ENCODE data around the gene ZNF598. TPM values are rescaled to one million over a fixed set of nuclear protein-coding genes. Genes with fewer than 3 reads are reported as not detected.
A peak's percentile ranks its signal among the peaks of the same experiment; 100 is the strongest.

ZNF598 gene
- polyA plus RNA-seq, 2 of the 4 experiments (the other 2 are of a cell fraction) = 17.7 to 33.8 TPM

DNA sequence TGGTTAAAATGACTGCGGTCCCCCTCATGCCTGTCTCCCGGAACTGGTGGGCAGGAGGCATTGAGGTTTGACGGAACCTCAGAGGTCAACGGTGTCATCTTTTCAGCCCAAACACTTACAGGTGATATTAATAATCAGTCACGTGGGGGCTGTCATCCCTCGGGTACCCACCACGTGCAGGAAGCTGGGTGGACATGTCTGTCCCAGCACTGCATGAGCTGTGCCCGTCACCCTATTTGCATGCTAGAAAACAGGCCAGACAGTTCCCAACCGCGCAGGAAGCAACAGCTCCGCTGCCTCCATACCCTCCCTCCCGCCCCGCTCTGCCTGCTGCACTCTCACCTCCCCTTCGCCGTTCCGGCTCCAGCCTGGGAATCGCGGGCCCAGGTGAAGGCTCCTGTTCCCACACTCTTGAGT, 18.5 kb downstream of the ZNF598 start:
- H3K27ac ChIP-seq = no peak overlapping the region
- H3K9me3 ChIP-seq = no peaks in the 10 kb centered on the region
- FAIRE-seq (no peak), ATAC-seq (no peak), DNase-seq (ENCODE audit: low read depth in 1 of 2, low spot score in 1 of 2) (no peak)
- no peak overlapping the region for H3K4me3 ChIP-seq
- peaks cover 65% of the 10 kb centered on the region for H3K4me1 ChIP-seq
- WGBS (ENCODE audit: missing lambda C conversion rate) = 97% methylated on average over 13 of the region's 18 CpGs
- H3K4me2 ChIP-seq = peak overlapping the region; percentile 79
- TF ChIP-seq ZNF302 (CRISPR knock-in tag; IDR thresholded peaks at IDR 0.05) (no peak), NR3C1 (IDR thresholded peaks at IDR 0.05) (no peak), NFE2L2 (conservative IDR thresholded peaks at IDR 0.05; ENCODE audit: low read length) (no peak), ZFP36 (IDR thresholded peaks at IDR 0.05; ENCODE audit: borderline replicate concordance, partially characterized antibody) (no peak), MAFK (IDR thresholded peaks at IDR 0.05; ENCODE audit: partially characterized antibody) (no peak), ESRRA (IDR thresholded peaks at IDR 0.05; ENCODE audit: borderline replicate concordance, low read length) (no peak), RCOR1 (IDR thresholded peaks at IDR 0.05; ENCODE audit: low read depth, low read length) (no peak)
- TF ChIP-seq, protein P1, sequence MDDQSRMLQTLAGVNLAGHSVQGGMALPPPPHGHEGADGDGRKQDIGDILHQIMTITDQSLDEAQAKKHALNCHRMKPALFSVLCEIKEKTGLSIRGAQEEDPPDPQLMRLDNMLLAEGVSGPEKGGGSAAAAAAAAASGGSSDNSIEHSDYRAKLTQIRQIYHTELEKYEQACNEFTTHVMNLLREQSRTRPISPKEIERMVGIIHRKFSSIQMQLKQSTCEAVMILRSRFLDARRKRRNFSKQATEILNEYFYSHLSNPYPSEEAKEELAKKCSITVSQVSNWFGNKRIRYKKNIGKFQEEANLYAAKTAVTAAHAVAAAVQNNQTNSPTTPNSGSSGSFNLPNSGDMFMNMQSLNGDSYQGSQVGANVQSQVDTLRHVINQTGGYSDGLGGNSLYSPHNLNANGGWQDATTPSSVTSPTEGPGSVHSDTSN (IDR thresholded peaks at IDR 0.05) = no peak
- ChIA-PET CTCF (interaction anchor here (19.7 kb wide), 1 partner anchor 13 kb away, joined by 196 read pairs; the partner anchor contains the start of gene ZNF598), POLR2A (no interaction called here)

DNA sequence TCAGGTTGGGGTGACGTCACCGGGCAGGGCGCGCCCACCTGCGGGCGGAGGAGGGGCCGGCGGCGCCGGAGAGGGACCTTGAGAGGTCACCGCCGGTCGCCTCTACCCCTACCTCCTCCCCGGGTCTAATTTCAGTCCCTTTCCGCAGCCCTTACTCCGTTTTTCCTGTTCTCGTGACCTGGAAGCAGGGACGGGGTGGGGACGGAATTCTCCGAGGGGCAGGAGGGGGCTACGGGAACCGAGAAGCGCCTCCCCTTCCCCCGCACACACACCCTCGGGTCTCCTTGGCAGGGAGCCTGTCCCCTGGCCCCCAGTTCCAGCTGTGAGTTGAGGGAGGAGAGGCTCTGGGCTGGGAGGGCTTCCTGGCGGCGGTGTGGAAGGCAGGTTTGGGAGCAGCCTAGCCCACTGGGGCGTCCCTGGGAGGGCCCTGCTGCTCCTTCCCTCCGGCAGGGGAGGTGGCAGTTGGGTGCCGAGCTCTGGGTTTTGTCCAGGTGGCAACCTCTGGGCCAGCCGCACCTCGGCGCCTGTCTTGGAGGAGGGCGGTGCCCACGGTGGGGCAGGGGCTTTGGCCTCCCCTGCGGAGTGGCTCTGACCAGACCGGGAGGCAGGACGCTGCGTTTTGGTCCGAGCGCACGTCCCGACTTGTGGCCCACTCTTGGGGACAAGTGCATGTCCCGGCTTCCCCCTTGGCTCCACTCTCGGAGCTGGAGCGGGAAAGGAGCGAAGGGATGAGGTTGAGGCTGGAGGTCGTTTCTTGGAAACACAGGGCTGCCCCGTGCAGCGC, 19.1 kb downstream of the ZNF598 start:
- Histone ChIP-seq H3K9me3 (no peaks in the 10 kb centered on the region), H3K4me3 (peak overlapping the region; percentile 56), H3K27ac (peak overlapping the region; percentile 58 to 94), H3K4me1 (peaks cover 61% of the 10 kb centered on the region), H3K4me2 (peak overlapping the region; percentile 79)
- WGBS (ENCODE audit: missing lambda C conversion rate) = 56% methylated on average over 37 of the region's 50 CpGs
- no peak for ATAC-seq
- no peak for TF ChIP-seq FOSL2 (IDR thresholded peaks at IDR 0.05)
- TF ChIP-seq FOSL2 (CRISPR knock-in tag; IDR thresholded peaks at IDR 0.05) = peak; percentile 61
- TF ChIP-seq JUNB (IDR thresholded peaks at IDR 0.05) = no peak
- TF ChIP-seq FOSB (CRISPR knock-in tag; IDR thresholded peaks at IDR 0.05) = no peak
- no peak for TF ChIP-seq KDM5A (IDR thresholded peaks at IDR 0.05)
- peak; percentile 70 for TF ChIP-seq ZFP36 (IDR thresholded peaks at IDR 0.05; ENCODE audit: borderline replicate concordance, partially characterized antibody)
- ChIA-PET POLR2A (no interaction called here), CTCF (interaction anchor here (0.8 to 19.7 kb wide), 2 partner anchors 14 to 150 kb away, joined by 3 to 196 read pairs; partner anchors contain the start of gene ZNF598)
- DNase-seq (ENCODE audit: low read depth in 1 of 2, low spot score in 1 of 2) = no peak
- FAIRE-seq = no peak

DNA sequence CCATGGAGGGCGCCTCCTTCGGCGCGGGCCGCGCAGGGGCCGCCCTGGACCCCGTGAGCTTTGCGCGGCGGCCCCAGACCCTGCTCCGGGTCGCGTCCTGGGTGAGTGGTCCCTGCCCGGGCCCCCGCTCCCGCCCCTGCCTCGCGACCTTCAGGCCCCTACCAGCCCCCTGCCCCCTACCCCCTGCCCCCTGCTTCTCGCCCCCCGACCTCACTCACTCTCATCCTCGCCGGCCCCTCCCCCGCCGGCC, 19.6 kb downstream of the ZNF598 start:
- DNase-seq (ENCODE audit: low read depth in 1 of 2, low spot score in 1 of 2) (no peak), ATAC-seq (no peak), FAIRE-seq (no peak)
- 0% methylated on average over 1 of the region's 25 CpGs for WGBS (ENCODE audit: missing lambda C conversion rate)
- CTCF ChIA-PET = interaction anchor here (0.8 to 19.7 kb wide), 2 partner anchors 14 to 151 kb away, joined by 3 to 196 read pairs; partner anchors contain the start of gene ZNF598
- Histone ChIP-seq H3K4me1 (peaks cover 65% of the 10 kb centered on the region), H3K27ac (peak overlapping the region; percentile 58 to 94), H3K4me2 (peak overlapping the region; percentile 79), H3K9me3 (no peaks in the 10 kb centered on the region), H3K4me3 (peak overlapping the region; percentile 56)
- POLR2A ChIA-PET = no interaction called here
- TF ChIP-seq EHF (CRISPR knock-in tag; IDR thresholded peaks at IDR 0.05) = no peak
- TF ChIP-seq GATA3 (IDR thresholded peaks at IDR 0.05; ENCODE audit: borderline replicate concordance) = no peak
- no peak for TF ChIP-seq TFCP2L1 (CRISPR knock-in tag; IDR thresholded peaks at IDR 0.05)
- no peak for TF ChIP-seq FOSB (CRISPR knock-in tag; IDR thresholded peaks at IDR 0.05)

DNA sequence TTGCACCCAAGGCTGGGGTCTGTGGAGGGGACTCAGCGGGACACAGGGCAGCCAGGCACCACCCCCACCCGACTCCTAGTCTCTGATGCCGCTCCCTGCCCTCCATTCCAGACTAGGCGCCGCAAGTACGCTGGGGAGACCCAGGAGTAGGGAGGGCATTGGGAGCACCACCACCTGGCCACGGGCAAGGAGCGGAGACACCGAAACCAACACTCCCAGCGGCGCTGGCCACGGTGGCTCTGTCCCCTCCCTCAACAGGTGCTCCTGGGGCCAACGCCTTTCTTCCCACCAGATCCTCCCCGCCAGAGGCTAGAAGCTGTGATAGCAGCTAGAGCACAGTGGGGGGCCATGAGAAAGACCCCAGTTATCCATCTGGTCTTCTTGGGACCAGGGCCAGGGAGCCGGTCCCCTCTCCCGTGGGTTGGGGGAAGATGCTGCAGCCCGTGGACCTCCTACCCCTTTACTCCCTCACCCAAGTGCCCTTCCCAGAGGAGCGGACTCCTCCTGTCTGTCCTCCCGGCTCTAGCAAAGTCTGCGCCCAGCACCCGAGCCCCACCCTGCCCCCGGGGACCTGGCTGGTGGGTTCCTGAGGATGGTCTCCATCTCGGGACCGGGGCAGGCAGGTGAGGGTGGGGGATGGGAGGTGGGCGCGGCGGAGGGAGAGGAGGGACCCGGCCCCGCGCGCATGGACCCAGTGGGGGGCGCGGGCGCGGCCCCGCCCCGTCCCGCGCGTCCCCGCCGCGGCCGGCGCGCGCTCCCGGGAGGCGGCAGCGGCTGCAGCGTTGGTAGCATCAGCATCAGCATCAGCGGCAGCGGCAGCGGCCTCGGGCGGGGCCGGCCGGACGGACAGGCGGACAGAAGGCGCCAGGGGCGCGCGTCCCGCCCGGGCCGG, 20.2 kb downstream of the ZNF598 start, which contains the start of gene SYNGR3:
Gene SYNGR3 (plus strand): TSS at position 762 of the 892 bp plus-strand sequence. CDS start 133 bp downstream, outside the sequence.
- Histone ChIP-seq H3K4me2 (peak within 1 kb of the TSS; percentile 79), H3K4me1 (peaks cover 67% of the 10 kb centered on the region), H3K9me3 (no peaks in the 10 kb centered on the region), H3K27ac (peak within 1 kb of the TSS; percentile 58 to 94), H3K4me3 (peak within 1 kb of the TSS; percentile 56)
- ATAC-seq (no peak), DNase-seq (ENCODE audit: low read depth in 1 of 2, low spot score in 1 of 2) (no peak), FAIRE-seq (no peak)
- ChIA-PET CTCF (interaction anchor here (1.3 to 19.7 kb wide), 3 partner anchors 8 to 151 kb away, joined by 3 to 196 read pairs (median 7); partner anchors contain the start of gene ZNF598), POLR2A (no interaction called here)
- 52% methylated on average over 22 of the region's 67 CpGs for WGBS (ENCODE audit: missing lambda C conversion rate)
- TF ChIP-seq JUN (IDR thresholded peaks at IDR 0.05) = no peak
- no peak for TF ChIP-seq RAD21 (conservative IDR thresholded peaks at IDR 0.05 in 1 of 2, IDR thresholded peaks at IDR 0.05 in 1 of 2)
- no peak for TF ChIP-seq FOSL2 (IDR thresholded peaks at IDR 0.05)
- TF ChIP-seq FOSL2 (CRISPR knock-in tag; IDR thresholded peaks at IDR 0.05) = no peak
- TF ChIP-seq EHF (CRISPR knock-in tag; IDR thresholded peaks at IDR 0.05) = no peak
- TF ChIP-seq, protein P2, sequence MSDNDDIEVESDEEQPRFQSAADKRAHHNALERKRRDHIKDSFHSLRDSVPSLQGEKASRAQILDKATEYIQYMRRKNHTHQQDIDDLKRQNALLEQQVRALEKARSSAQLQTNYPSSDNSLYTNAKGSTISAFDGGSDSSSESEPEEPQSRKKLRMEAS (IDR thresholded peaks at IDR 0.05) = no peak
- no peak for TF ChIP-seq NFE2L2 (conservative IDR thresholded peaks at IDR 0.05; ENCODE audit: low read length)
- TF ChIP-seq, protein P3, sequence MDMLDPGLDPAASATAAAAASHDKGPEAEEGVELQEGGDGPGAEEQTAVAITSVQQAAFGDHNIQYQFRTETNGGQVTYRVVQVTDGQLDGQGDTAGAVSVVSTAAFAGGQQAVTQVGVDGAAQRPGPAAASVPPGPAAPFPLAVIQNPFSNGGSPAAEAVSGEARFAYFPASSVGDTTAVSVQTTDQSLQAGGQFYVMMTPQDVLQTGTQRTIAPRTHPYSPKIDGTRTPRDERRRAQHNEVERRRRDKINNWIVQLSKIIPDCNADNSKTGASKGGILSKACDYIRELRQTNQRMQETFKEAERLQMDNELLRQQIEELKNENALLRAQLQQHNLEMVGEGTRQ (IDR thresholded peaks at IDR 0.05) = no peak
- TF ChIP-seq RARB (CRISPR knock-in tag; IDR thresholded peaks at IDR 0.05) = no peak
- no peak for TF ChIP-seq POLR2A (IDR thresholded peaks at IDR 0.05; ENCODE audit: low read length)
- no peak for TF ChIP-seq TP53 (CRISPR knock-in tag; IDR thresholded peaks at IDR 0.05)
- no peak for TF ChIP-seq JUNB (IDR thresholded peaks at IDR 0.05)
- no peak for TF ChIP-seq SREBF2 (IDR thresholded peaks at IDR 0.05)
- TF ChIP-seq HDAC2 (IDR thresholded peaks at IDR 0.05) = no peak
- no peak for TF ChIP-seq RNF2 (IDR thresholded peaks at IDR 0.05; ENCODE audit: borderline replicate concordance, low read depth)
- TF ChIP-seq CEBPB (IDR thresholded peaks at IDR 0.05) = no peak
- no peak for TF ChIP-seq PHF8 (IDR thresholded peaks at IDR 0.05; ENCODE audit: borderline replicate concordance, low read depth)
